KOPT-K1 (cell line): Measurements from ENCODE around the gene ERCC2.

Experiments used
- H3K27ac ChIP-seq: fragments of 200-600 bp; sonication (generic); 2 replicates; pipeline ENCODE4 v1.5.1; 2016; ENCODE audit warnings: antibody characterized with exemption, mild to moderate bottlenecking, low read depth, low read length; ENCODE audit not compliant: poor library complexity, severe bottlenecking
- H3K36me3 ChIP-seq: fragments of 200-600 bp; sonication (generic); 2 replicates; pipeline ENCODE4 v1.5.1; 2017; ENCODE audit warnings: antibody characterized with exemption, mild to moderate bottlenecking, low read length, moderate library complexity; ENCODE audit not compliant: insufficient read depth
- H3K9me3 ChIP-seq: fragments of 200-600 bp; sonication (generic); 2 replicates; pipeline ENCODE4 v1.5.1; 2017; ENCODE audit warnings: antibody characterized with exemption, low read length, mild to moderate bottlenecking; ENCODE audit not compliant: insufficient read depth, poor library complexity, severe bottlenecking

Gene ERCC2

GRCh38 chr19:45352914-45353796 is 17.2 kb downstream of the ERCC2 start:
- Histone ChIP-seq H3K36me3 (peaks cover 68% of the 10 kb centered on the region), H3K9me3 (no peaks in the 10 kb centered on the region), H3K27ac (no peak overlapping the region)

GRCh38 chr19:45352471-45352870 is 17.9 kb downstream of the ERCC2 start:
- H3K36me3 ChIP-seq = peaks cover 66% of the 10 kb centered on the region
- no peak overlapping the region for H3K27ac ChIP-seq
- no peaks in the 10 kb centered on the region for H3K9me3 ChIP-seq

GRCh38 chr19:45352062-45352461 is 18.3 kb downstream of the ERCC2 start:
- Histone ChIP-seq H3K9me3 (no peaks in the 10 kb centered on the region), H3K27ac (no peak overlapping the region), H3K36me3 (peaks cover 61% of the 10 kb centered on the region)

- peaks cover 56% of the 10 kb centered on the region for H3K36me3 ChIP-seq
- no peak overlapping the region for H3K27ac ChIP-seq
- no peaks in the 10 kb centered on the region for H3K9me3 ChIP-seq
Observed at GRCh38 chr19:45351401-45351952, 18.9 kb downstream of the ERCC2 start.

- no peaks in the 10 kb centered on the region for H3K9me3 ChIP-seq
- no peak overlapping the region for H3K27ac ChIP-seq
- H3K36me3 ChIP-seq = peaks cover 47% of the 10 kb centered on the region
Observed at GRCh38 chr19:45350477-45351058, 19.8 kb downstream of the ERCC2 start.

GRCh38 chr19:45349430-45349941 is 20.9 kb downstream of the ERCC2 start:
- H3K9me3 ChIP-seq = no peaks in the 10 kb centered on the region
- no peak overlapping the region for H3K27ac ChIP-seq
- H3K36me3 ChIP-seq = peaks cover 39% of the 10 kb centered on the region

GRCh38 chr19:45349126-45349415 is 21.3 kb downstream of the ERCC2 start:
- no peak overlapping the region for H3K27ac ChIP-seq
- H3K9me3 ChIP-seq = no peaks in the 10 kb centered on the region
- peaks cover 34% of the 10 kb centered on the region for H3K36me3 ChIP-seq

- Histone ChIP-seq H3K36me3 (peaks cover 29% of the 10 kb centered on the region), H3K27ac (no peak overlapping the region), H3K9me3 (no peaks in the 10 kb centered on the region)
Observed at GRCh38 chr19:45348367-45349125, 21.8 kb downstream of the ERCC2 start.

GRCh38 chr19:45347570-45348366 is 22.6 kb downstream of the ERCC2 start:
- no peak overlapping the region for H3K27ac ChIP-seq
- H3K36me3 ChIP-seq = peaks cover 22% of the 10 kb centered on the region; the same call in 1 of the 2 replicates
- H3K9me3 ChIP-seq = no peaks in the 10 kb centered on the region

GRCh38 chr19:45346449-45346848 is 23.9 kb downstream of the ERCC2 start:
- H3K36me3 ChIP-seq = peaks cover 9% of the 10 kb centered on the region; the same call in 1 of the 2 replicates
- H3K9me3 ChIP-seq = no peaks in the 10 kb centered on the region
- no peak overlapping the region for H3K27ac ChIP-seq

GRCh38 chr19:45345506-45345860 is 24.9 kb downstream of the ERCC2 start:
- Histone ChIP-seq H3K36me3 (no peaks in the 10 kb centered on the region; the same call in 1 of the 2 replicates), H3K9me3 (no peaks in the 10 kb centered on the region), H3K27ac (no peak overlapping the region)

GRCh38 chr19:45344621-45345505 is 25.5 kb downstream of the ERCC2 start:
- Histone ChIP-seq H3K9me3 (no peaks in the 10 kb centered on the region), H3K27ac (no peak overlapping the region), H3K36me3 (no peaks in the 10 kb centered on the region; the same call in 1 of the 2 replicates)

GRCh38 chr19:45342911-45343310 is 27.5 kb downstream of the ERCC2 start:
- no peaks in the 10 kb centered on the region for H3K36me3 ChIP-seq
- H3K9me3 ChIP-seq = no peaks in the 10 kb centered on the region
- no peak overlapping the region for H3K27ac ChIP-seq
